GM12873 (cell line): ENCODE data around the gene OCIAD2.

Source experiments
- CTCF ChIP-seq: IDR thresholded peaks from 2 replicates; pipeline ENCODE4 v1.5.1; 2012; ENCODE audit warnings: low read depth, mild to moderate bottlenecking, moderate library complexity, low read length, control low read depth; ENCODE audit not compliant: insufficient read depth; ENCODE audit errors: missing control alignments

OCIAD2 gene, protein sequence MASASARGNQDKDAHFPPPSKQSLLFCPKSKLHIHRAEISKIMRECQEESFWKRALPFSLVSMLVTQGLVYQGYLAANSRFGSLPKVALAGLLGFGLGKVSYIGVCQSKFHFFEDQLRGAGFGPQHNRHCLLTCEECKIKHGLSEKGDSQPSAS

GRCh38 chr4:48906206-48907173 is at the start of gene OCIAD2:
Gene OCIAD2 (minus strand): TSS chr4:48906774. CDS start chr4:48904549, 2,225 bp downstream.
- peak; percentile 36 for TF ChIP-seq CTCF

DNA sequence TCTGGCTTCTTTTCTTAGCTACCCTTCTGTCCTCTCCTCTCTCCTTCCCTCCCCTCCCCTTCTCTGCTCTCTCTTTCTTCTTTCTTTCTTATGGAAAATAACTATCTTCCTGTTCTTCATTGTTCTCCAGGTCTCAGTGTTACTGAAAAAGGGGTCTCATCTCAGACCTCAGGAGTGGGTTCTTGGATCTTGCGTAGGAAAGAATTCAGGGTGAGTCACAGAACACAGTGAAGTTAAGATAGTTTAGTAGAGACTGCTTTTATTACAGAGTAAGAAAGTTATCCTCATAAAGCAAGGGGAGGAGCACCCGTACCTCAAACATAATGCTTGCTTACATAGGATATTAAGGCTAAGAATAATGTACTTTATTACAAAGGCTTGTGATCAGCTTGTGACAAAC is 47.7 kb upstream of the OCIAD2 start:
- TF ChIP-seq CTCF: no peak

GRCh38 chr4:48949518-48950219 is 43.1 kb upstream of the OCIAD2 start:
- no peak for TF ChIP-seq CTCF

DNA sequence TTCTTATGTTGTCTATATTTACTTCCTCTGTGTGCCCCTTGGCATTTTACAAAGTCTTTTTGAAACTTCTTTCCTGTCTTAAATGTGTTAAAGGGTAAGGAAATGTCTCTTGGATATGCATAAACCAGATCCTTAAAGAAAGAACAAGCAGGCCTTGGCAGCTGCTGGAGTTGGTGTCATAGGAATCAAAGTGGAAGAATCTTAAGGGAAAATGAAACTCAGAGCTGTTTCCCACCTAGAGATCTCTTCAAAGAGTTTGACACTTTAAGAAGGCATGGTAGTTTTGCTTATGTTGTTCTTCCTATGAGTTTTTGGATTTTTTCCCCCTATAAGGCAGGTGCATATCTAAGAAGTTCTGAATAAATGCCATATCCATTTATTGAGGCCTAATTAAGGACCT is 42.5 kb upstream of the OCIAD2 start:
- TF ChIP-seq CTCF: no peak

DNA sequence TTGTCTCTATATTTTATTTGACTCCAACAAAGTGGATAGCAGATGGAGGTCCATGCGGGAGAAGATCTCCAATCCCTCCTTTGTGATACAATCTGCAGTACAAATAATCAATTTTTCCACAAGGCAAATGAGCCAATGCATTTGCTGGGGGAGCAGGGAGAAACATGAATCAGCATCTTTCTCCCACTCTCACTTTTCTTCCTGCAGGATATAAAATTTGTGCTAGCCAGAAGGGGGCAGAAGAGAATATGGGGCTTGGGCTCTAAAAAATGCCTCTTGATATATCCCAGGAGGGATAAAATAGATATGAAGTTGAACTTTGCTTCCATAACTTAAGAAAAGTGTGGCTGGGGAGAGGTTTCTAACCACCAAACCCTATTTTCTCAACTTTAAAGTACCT is 41.2 kb upstream of the OCIAD2 start:
- no peak for TF ChIP-seq CTCF

DNA sequence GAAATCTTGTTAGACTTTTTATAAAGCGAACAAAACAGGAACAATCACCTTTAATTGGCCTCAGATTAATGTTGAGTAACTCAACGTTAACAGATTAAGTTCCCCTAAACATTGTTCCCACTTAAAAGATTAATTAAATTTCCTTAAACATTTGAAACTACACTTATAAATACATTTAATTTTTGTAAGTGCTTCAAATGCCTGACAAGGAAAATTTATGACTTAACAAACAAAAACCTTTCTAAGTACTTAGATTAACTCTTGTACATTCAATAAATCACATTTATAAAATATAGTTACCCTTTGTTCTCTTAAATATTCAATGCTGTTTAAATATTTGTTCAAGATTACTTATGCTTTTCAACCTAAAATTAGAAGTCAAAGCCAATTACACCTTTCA is 39.4 kb upstream of the OCIAD2 start:
- no peak for TF ChIP-seq CTCF

DNA sequence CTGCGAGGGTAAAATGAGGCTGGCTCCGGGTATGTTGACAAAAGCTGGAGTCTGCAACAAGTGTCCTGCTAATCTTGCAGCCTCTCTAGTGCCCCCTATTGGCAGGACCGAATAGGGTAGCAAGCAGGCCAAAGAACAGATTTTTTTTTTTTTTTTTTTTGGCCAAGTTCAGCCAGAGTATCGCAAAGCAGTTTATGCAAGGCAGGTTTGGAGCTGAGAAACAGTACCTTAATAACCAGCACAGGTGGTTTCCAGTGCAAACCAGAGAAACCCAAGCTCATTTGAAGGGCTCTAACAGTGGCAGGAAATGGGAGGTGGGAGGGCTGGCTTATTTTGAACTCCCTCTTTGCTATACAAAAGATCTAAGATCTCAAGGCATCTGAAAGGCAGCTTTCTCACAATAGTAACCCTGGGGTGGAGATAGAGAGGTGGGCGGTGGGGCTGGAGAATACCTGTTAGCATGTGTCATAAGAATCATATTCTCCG is 38.2 kb upstream of the OCIAD2 start:
- peak; percentile 75 for TF ChIP-seq CTCF
